Upper lobe of right lung (tissue), 1 donor: ENCODE measurements around the gene MRPL42. TPM values are rescaled to one million over a fixed set of nuclear protein-coding genes. Genes with fewer than 3 reads are reported as not detected.
A peak's percentile ranks its signal among the peaks of the same experiment; 100 is the strongest.
"Not testable (repeated sequence)": the region's sequence is repeated elsewhere in the genome, so short reads cannot be mapped to it uniquely, and the experiment has no call there.

Experiments
- ATAC-seq: fragments of 200-7000 bp; cut with Tn5 transposase; one replicate; pipeline ENCODE4 v1.9.1; 2020; ENCODE audit warnings: mild to moderate bottlenecking, moderate library complexity
- DNase-seq: peaks from one replicate; pipeline ENCODE4 v3.0.0-alpha.2; 2020
- H3K27ac ChIP-seq: fragments of 200-600 bp; one replicate; pipeline ENCODE4 v1.8.0; 2022
- H3K27me3 ChIP-seq: fragments of 200-600 bp; one replicate; pipeline ENCODE4 v1.8.0; 2022; ENCODE audit warnings: mild to moderate bottlenecking
- H3K36me3 ChIP-seq: fragments of 200-600 bp; one replicate; pipeline ENCODE4 v1.8.0; 2022
- H3K4me1 ChIP-seq: fragments of 200-600 bp; one replicate; pipeline ENCODE4 v1.8.0; 2022
- H3K4me3 ChIP-seq: fragments of 200-600 bp; one replicate; pipeline ENCODE4 v1.8.0; 2022; ENCODE audit warnings: mild to moderate bottlenecking
- H3K9me3 ChIP-seq: fragments of 200-600 bp; one replicate; pipeline ENCODE4 v1.8.0; 2022
- CTCF ChIP-seq: fragments of 200-600 bp; IDR thresholded peaks from one replicate; pipeline ENCODE4 v1.8.0; 2022; ENCODE audit warnings: antibody characterized with exemption
- intact Hi-C: fragments of 100-400 bp; cut with DNase I; formaldehyde crosslinking; loops from one replicate; pipeline ENCODE4 v1.11.0; 2022
- total RNA-seq: library from RNA; stranded (reverse); fragmentation: NEBNext Ultra II Directional; extraction: Animal tissue kit (Norgen Biotek cat#: 25700); gene quantifications from one replicate; pipeline ENCODE4 v1.2.1, GENCODE V29; 2021
- donor health status: DM: no; HTN: yes; CAD: no; lungs with severe emphysema.

MRPL42 gene
- total RNA-seq, 1 donor from 2014 or later = 49.4 TPM

- Histone ChIP-seq H3K4me1 (peaks cover 4% of the 10 kb centered on the region), H3K9me3 (no peaks in the 10 kb centered on the region), H3K27me3 (no peaks in the 10 kb centered on the region), H3K4me3 (no peak overlapping the region), H3K36me3 (no peaks in the 10 kb centered on the region), H3K27ac (no peak overlapping the region)
- no peak for TF ChIP-seq CTCF
- intact Hi-C loops = no loop called here
- DNase-seq (no peak), ATAC-seq (peak; percentile 78)
These were observed 74.4 kb downstream of the MRPL42 start for GRCh38 chr12:93541578-93542225.

- intact Hi-C loops = no loop called here
- no peak overlapping the region for H3K4me3 ChIP-seq
- H3K36me3 ChIP-seq = no peaks in the 10 kb centered on the region
- H3K27ac ChIP-seq = no peak overlapping the region
- H3K9me3 ChIP-seq = no peaks in the 10 kb centered on the region
- no peaks in the 10 kb centered on the region for H3K4me1 ChIP-seq
- no peak for TF ChIP-seq CTCF
- no peaks in the 10 kb centered on the region for H3K27me3 ChIP-seq
- DNase-seq (no peak), ATAC-seq (no peak)
These were observed 80.5 kb downstream of the MRPL42 start for GRCh38 chr12:93547778-93548177.

GRCh38 chr12:93549174-93549573, 81.9 kb downstream of the MRPL42 start:
- no peak for TF ChIP-seq CTCF
- ATAC-seq = no peak
- H3K9me3 ChIP-seq = no peaks in the 10 kb centered on the region
- no peak for DNase-seq
- intact Hi-C loops = no loop called here
- H3K4me3 ChIP-seq = no peak overlapping the region
- H3K27ac ChIP-seq = no peak overlapping the region
- H3K4me1 ChIP-seq = no peaks in the 10 kb centered on the region
- no peaks in the 10 kb centered on the region for H3K36me3 ChIP-seq
- H3K27me3 ChIP-seq = no peaks in the 10 kb centered on the region

- no peaks in the 10 kb centered on the region for H3K27me3 ChIP-seq
- H3K4me1 ChIP-seq = no peaks in the 10 kb centered on the region
- H3K36me3 ChIP-seq = no peaks in the 10 kb centered on the region
- intact Hi-C loops = no loop called here
- ATAC-seq (no peak), DNase-seq (no peak)
- H3K27ac ChIP-seq = no peak overlapping the region
- H3K4me3 ChIP-seq = no peak overlapping the region
- TF ChIP-seq CTCF = no peak
- H3K9me3 ChIP-seq = no peaks in the 10 kb centered on the region
These were observed 83.7 kb downstream of the MRPL42 start for GRCh38 chr12:93550748-93551611.

- Histone ChIP-seq H3K36me3 (no peaks in the 10 kb centered on the region), H3K4me3 (no peak overlapping the region), H3K4me1 (no peaks in the 10 kb centered on the region), H3K27ac (no peak overlapping the region), H3K27me3 (no peaks in the 10 kb centered on the region), H3K9me3 (no peaks in the 10 kb centered on the region)
- DNase-seq (no peak), ATAC-seq (no peak)
- TF ChIP-seq CTCF = no peak
- intact Hi-C loops = no loop called here
These were observed 85.1 kb downstream of the MRPL42 start for GRCh38 chr12:93552427-93552826.

GRCh38 chr12:93557879-93558278, 90.6 kb downstream of the MRPL42 start:
- H3K9me3 ChIP-seq, H3K4me1 ChIP-seq, H3K27me3 ChIP-seq, DNase-seq, H3K4me3 ChIP-seq, ATAC-seq, intact Hi-C loops, H3K27ac ChIP-seq, H3K36me3 ChIP-seq: not testable (repeated sequence)

- H3K4me3 ChIP-seq, H3K27me3 ChIP-seq, H3K36me3 ChIP-seq, H3K4me1 ChIP-seq, intact Hi-C loops, H3K9me3 ChIP-seq, H3K27ac ChIP-seq, ATAC-seq, DNase-seq: not testable (repeated sequence)
These were observed 91.4 kb downstream of the MRPL42 start for GRCh38 chr12:93558685-93559084.
